ENCODE results near the gene HS6ST1.

The HS6ST1 gene

GRCh38 chr2:128318776-128319464 lies at the start of gene HS6ST1:
Gene HS6ST1 (minus strand): TSS chr2:128318868. CDS start chr2:128318563, 305 bp downstream.
- TF ChIP-seq ZNF8 (CRISPR knock-in tag; IDR thresholded peaks at IDR 0.05), result no peak
- TF ChIP-seq ZNF70 (CRISPR knock-in tag; IDR thresholded peaks at IDR 0.05), result no peak
- no peak for TF ChIP-seq CSDC2 (CRISPR knock-in tag; IDR thresholded peaks at IDR 0.05)
- TF ChIP-seq SNAI2 (CRISPR knock-in tag; IDR thresholded peaks at IDR 0.05), result no peak
- no peak for TF ChIP-seq ZFP3 (CRISPR knock-in tag; IDR thresholded peaks at IDR 0.05)
- TF ChIP-seq ZFP30 (CRISPR knock-in tag; IDR thresholded peaks at IDR 0.05), result no peak
- ATAC-seq, result peak; percentile 79

GRCh38 chr2:128367601-128368359 lies 49.1 kb upstream of the HS6ST1 start:
- no peak for TF ChIP-seq TSHZ2 (CRISPR knock-in tag; IDR thresholded peaks at IDR 0.05)
- no peak for TF ChIP-seq ESRRG (CRISPR knock-in tag; IDR thresholded peaks at IDR 0.05)
- TF ChIP-seq CSRNP3 (CRISPR knock-in tag; IDR thresholded peaks at IDR 0.05), result no peak
- TF ChIP-seq PPARA (CRISPR knock-in tag; IDR thresholded peaks at IDR 0.05; ENCODE audit: borderline replicate concordance), result no peak
- TF ChIP-seq ZNF565 (CRISPR knock-in tag; conservative IDR thresholded peaks at IDR 0.05; ENCODE audit: low read depth), result no peak
- TF ChIP-seq TOX (CRISPR knock-in tag; IDR thresholded peaks at IDR 0.05; ENCODE audit: borderline replicate concordance), result no peak
- no peak for TF ChIP-seq ZNF8 (CRISPR knock-in tag; IDR thresholded peaks at IDR 0.05)
- no peak for TF ChIP-seq ZC3H10 (CRISPR knock-in tag; IDR thresholded peaks at IDR 0.05)
- TF ChIP-seq OSR1 (CRISPR knock-in tag; IDR thresholded peaks at IDR 0.05), result no peak
- TF ChIP-seq BACH2 (CRISPR knock-in tag; IDR thresholded peaks at IDR 0.05; ENCODE audit: borderline replicate concordance), result no peak
- TF ChIP-seq ISL1 (CRISPR knock-in tag; IDR thresholded peaks at IDR 0.05), result no peak
- no peak for TF ChIP-seq RARB (CRISPR knock-in tag; IDR thresholded peaks at IDR 0.05)
- no peak for TF ChIP-seq GLIS3 (CRISPR knock-in tag; IDR thresholded peaks at IDR 0.05)
- no peak for TF ChIP-seq CSDC2 (CRISPR knock-in tag; IDR thresholded peaks at IDR 0.05)
- TF ChIP-seq TCF4 (CRISPR knock-in tag; IDR thresholded peaks at IDR 0.05; ENCODE audit: borderline replicate concordance), result no peak
- no peak for ATAC-seq

- TF ChIP-seq TOX (CRISPR knock-in tag; IDR thresholded peaks at IDR 0.05; ENCODE audit: borderline replicate concordance), result no peak
- no peak for TF ChIP-seq PATZ1 (CRISPR knock-in tag; IDR thresholded peaks at IDR 0.05; ENCODE audit: borderline replicate concordance)
- no peak for TF ChIP-seq PPARA (CRISPR knock-in tag; IDR thresholded peaks at IDR 0.05; ENCODE audit: borderline replicate concordance)
- TF ChIP-seq ZNF70 (CRISPR knock-in tag; IDR thresholded peaks at IDR 0.05), result no peak
- no peak for TF ChIP-seq ZNF8 (CRISPR knock-in tag; IDR thresholded peaks at IDR 0.05)
- TF ChIP-seq GLIS3 (CRISPR knock-in tag; IDR thresholded peaks at IDR 0.05), result no peak
- ATAC-seq, result no peak
Observed at GRCh38 chr2:128366713-128367511, 48.2 kb upstream of the HS6ST1 start.
